Activated CD8-positive, alpha-beta memory T cell treated with anti-CD3 and anti-CD28 coated beads, Interleukin-2, amount 50 U/mL, for 1 hour (primary cell): ENCODE data around the gene ZFYVE19.
A peak's percentile ranks its signal among the peaks of the same experiment; 100 is the strongest.
"Not testable (repeated sequence)": the region's sequence is repeated elsewhere in the genome, so short reads cannot be mapped to it uniquely, and the experiment has no call there.

Experiments used
- DNase-seq: peaks from one replicate; pipeline ENCODE4 v3.0.0-alpha.2; 2020; ENCODE audit errors: extremely low read depth

The ZFYVE19 gene

DNA sequence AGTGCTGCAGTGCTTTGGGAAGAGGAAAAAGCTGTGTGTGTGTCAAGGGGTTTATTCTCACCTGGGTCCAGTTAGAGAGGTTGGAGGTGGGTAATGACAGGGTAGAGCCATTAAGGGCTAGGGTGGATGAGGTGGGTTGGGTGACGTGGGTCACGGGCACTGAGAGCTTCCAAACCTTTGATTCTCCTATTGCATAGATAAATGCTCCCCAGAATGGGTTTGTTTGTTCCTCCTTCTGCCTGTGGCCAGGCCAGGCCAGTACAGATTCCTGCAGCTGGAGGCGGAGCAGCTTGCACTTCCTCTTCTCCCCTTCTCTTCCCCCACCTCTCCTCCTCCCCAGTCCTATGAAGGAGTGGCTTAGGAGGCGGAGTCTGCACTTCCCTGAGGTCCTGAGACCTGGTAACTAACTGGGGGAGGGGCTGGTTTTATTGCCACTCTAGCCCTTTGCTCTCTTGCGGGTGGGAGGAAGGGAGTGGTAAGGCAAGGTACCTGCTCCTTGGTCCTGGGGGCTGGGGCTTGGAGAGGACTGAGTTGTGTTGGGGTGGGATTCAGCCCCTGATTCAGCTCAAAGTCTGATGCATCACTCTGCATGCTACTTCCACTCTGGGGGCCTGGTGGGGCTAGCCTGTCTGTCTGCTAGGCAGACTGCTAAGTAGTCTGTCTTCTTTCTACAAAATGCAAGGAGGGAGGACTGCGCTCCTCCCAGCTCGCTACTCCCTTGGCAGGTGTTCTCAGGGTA is 40.5 kb downstream of the ZFYVE19 start:
- DNase-seq = no peak

DNA sequence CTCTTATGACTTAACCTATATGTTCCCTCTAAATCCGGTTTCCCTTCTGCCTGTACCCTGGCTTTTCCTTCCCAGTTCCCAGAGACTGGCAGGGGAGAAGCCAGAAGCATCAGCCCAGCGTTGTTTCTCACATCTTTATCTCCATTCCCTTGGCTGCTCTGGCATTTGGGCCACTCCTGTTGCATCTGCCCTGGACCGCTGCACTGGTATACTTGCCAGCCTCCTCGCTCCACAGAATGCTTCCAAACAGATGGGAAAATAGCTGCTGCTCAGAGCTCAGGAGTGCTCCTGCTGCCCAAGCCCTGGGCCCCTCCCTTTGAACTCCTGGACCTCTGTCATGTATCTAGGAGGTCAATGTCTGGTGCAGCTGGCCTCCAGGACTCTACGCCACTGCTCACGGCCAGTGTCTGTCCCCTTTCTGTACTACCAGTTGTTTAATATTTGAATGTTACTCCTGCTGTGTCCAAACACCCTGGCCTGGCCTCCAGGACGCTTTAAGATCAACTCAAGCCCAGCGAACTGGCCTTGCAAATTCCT is 43.8 kb downstream of the ZFYVE19 start:
- DNase-seq = no peak

DNA sequence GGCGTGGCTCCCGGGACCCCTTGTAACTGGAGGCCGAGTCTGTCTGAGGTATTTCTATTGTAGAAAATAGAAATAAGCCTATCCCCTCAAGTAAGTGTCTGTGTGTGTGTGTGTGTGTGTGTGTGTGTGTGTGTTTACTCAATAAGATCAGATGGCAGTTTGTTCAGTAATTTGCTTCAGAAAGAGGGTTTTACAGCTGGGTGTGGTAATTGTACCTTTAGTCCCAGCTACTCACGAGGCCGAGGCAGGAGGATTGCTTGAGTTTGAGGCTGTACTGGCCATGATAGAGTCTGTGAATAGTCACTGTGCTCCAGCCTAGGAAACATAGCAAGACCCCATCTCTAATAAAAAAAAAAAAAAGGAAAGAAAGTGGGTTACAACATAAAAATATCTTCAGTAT is 45.6 kb downstream of the ZFYVE19 start:
- no peak for DNase-seq

DNA sequence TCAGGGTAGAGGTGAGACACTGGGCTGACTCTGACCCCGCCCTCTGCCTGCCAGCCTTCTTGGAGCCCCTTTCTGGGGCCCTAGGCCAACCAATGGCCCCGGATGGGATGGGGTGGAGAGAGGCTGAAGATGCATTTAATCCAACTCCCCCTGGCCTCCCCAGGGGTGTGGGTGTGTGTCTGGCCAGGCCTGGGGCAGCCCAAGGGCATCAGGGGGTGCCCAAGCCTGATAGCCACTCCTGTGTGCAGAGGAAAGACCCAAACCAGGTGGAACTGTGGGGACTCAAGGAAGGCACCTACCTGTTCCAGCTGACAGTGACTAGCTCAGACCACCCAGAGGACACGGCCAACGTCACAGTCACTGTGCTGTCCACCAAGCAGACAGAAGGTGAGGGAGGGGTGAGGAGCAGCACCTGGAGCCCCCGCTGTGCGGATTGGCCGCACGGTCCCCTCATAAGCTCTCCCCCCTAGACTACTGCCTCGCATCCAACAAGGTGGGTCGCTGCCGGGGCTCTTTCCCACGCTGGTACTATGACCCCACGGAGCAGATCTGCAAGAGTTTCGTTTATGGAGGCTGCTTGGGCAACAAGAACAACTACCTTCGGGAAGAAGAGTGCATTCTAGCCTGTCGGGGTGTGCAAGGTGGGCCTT is 46.5 kb downstream of the ZFYVE19 start:
- no peak for DNase-seq

DNA sequence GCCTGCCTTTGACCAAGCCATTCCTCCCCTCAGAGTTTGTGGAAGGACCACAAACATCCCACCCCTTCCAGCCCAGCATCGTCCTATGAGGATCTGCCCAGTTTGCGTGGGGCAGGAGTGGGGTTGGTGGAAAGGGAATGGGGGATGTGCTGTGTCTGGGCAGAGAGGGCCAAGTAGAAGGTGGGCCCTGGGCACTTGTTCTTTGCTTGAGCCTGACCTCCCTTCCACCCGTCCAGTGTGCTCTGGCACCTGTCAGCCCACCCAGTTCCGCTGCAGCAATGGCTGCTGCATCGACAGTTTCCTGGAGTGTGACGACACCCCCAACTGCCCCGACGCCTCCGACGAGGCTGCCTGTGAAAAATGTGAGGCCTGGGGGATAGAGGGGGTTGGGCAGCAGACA is 47.3 kb downstream of the ZFYVE19 start:
- DNase-seq = no peak

DNA sequence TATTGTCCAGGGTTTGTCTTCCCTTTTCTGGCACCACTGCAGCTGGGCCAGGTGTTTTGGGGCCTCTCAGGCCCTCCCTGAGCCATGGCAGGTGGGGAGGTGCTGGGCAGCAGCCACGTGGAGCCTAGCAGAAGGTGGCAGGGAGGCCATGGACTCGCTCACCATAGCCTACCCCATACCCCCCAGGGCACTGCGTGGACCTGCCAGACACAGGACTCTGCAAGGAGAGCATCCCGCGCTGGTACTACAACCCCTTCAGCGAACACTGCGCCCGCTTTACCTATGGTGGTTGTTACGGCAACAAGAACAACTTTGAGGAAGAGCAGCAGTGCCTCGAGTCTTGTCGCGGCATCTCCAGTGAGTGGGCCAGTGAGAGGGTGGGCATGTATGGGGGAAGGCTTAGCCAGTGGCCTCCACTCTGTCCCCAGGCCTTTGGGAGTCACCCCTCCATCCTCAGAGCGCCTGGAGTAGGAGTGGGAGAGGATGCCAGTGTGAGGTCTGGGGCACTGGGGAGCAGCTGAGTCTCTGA is 48.9 kb downstream of the ZFYVE19 start:
- DNase-seq = no peak

DNA sequence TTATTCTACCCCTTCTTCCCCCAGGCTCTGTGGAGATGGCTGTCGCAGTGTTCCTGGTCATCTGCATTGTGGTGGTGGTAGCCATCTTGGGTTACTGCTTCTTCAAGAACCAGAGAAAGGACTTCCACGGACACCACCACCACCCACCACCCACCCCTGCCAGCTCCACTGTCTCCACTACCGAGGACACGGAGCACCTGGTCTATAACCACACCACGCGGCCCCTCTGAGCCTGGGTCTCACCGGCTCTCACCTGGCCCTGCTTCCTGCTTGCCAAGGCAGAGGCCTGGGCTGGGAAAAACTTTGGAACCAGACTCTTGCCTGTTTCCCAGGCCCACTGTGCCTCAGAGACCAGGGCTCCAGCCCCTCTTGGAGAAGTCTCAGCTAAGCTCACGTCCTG is 49.9 kb downstream of the ZFYVE19 start:
- DNase-seq = no peak

DNA sequence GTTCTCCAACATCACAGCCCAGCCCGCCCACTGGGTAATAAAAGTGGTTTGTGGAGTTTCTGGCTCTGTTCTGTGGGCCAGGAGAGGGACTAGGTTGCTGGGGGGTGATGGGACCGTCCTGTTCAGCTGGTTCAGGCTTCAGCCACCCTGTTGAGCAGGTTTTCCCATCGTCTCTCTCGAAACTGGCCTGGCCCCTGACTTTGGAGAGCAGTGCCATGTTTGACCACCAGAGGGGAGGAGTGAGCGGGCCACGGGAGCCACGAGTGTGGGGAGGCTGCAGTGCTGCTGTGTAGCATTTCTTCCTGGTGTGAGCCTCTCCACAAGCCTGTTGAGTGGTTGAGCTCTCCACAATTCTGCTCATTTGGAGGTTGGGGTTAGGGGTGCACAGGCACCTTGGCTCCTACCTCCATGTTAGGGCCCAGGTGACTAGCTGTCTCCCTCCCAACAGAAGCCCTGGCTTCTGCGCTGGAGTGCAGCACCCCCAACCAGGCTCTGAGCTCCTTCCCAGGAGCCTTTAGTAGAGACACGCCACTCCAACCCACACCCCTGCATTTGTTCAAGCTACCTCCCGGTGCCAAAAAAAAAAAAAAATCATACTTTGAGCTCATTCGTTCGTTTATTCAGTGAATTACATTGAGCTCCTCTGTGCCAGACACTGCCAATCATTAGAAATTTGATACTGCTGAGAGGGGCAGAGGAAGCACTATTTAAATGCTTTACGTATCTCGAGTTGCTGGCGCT is 50.9 kb downstream of the ZFYVE19 start:
- DNase-seq = peak; percentile 22

DNA sequence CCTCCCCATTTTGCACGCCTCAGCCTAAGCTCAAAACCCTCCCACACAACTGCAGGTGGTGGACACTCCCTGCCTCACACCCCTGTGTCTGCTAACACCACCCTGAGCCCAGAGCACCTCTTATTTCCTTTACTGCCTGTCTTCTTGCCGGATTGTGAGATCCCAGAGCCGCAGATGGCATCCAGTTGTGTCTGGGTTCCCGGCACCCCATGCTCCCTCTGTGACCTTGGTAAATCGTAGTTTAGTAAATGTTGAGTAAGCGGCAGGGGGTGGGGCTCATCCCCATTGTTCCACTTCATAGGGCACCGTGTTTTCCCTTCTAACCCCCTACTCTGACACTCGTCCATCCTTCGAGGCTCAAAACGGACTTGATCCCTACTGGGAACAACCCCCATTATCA is 51.8 kb downstream of the ZFYVE19 start:
- DNase-seq = no peak

DNA sequence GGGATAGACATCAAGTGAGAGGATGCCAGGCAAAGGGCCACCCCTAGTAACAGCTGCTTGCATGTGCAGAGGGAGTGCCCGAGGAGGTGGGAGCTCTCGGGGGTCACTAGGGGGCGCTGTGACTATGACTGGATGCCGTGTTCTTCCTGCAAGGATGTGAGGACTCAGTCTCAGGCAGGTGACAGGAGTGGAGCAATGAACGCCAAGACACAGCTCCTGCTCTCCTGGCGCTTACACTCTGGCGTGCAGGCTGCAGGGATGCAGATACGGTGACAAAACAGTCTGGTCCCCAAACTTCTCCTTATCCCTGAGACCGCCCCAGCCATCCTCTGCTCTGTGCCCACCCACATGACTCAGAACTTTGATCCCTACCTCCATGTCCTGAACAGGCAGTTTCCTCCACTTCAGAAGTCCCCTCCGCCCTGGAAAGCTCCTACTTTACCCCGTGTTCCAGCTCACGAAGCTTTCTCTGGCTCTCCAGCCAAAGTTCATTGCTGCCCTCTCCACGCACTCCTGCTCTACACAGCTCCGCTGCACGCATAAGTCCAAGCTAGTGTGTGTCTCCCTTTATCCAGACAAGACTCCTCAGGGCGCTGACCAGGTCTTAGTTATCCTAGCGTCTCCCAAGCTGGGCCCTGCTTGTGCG is 52.4 kb downstream of the ZFYVE19 start:
- DNase-seq = peak; percentile 39

DNA sequence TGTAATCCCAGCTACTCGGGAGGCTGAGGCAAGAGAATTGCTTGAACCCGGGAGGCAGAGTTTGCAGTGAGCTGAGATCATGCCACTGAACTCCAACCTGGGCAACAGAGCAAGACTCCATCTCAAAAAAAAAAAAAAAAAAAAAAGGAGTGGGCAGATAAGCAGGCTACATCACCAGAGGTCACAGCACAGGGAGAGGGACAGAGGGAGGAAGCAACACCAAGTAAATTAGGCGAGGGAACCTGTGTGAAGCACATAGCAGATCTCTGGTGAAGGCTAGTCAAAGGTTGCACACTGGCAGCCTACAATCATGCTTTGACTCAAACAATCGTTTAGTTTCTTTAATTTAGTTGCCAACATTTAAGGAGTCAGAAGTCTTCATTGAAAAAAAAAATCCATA is 54.3 kb downstream of the ZFYVE19 start:
- not testable (repeated sequence) for DNase-seq

DNA sequence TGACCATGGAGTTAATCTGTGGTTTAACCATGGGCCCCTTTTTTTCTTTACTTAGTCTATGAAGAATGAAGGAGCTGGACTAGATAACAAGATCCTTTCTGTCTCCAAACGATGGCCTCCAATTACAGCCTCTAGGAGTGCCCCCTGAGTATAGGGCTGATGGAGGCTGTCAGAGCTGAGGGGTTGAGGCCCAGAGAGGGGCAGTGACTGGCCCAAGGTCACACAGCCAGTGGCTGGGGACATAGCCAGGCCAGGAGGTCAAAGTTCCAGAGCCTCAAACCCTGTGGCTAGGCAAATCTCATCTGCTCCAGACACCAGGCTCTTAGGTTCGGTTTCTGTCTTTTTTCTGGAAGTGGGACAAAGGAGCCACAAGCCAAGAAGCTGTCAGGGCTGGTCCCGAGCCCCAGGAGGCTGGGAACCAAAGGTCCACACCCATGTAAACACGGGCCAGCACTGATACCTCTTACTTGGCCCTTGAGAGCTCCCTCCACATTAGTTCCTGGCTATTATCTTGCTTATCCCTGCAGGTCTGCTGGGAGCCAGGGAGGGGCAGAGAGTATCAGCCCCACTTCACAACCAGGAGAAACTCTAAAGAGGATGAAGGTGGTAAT is 56.9 kb downstream of the ZFYVE19 start:
- no peak for DNase-seq
